OCI-LY3 (cell line): ENCODE results near the gene CALHM2.

ENCODE experiments used
- EZH2phosphoT487 ChIP-seq: fragments of 200-600 bp; shearing (Covaris generic); IDR thresholded peaks from 2 replicates; pipeline ENCODE4 v1.6.1; 2018; ENCODE audit warnings: antibody characterized with exemption, mixed run types, low read depth
- TF ChIP-seq, protein P1 (sequence below): fragments of 200-600, 300-600 bp; sonication (generic); IDR thresholded peaks from 2 replicates; pipeline ENCODE4 v1.5.1; 2014; ENCODE audit warnings: antibody characterized with exemption, low read length, low read depth

DNA sequence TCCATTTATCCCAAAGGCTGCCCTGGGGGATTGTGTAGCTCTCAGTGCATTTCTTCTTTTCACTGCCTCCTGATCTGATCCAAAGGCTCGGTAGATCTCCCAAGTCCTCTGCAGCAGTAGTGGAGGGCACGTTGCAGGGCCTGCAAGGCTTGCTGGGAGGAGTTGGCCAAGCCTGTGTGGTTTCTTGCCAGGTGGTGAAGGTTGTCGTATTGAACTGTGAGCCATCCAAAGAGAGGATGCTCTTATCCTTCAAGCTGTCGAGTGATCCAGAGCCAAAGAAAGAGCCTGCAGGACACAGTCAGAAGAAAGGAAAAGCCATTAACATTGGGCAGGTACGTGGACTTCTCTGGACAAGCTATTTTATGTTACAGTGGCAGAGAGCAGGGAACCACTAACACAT, 34.6 kb downstream of the CALHM2 start:
- TF ChIP-seq, protein P1, sequence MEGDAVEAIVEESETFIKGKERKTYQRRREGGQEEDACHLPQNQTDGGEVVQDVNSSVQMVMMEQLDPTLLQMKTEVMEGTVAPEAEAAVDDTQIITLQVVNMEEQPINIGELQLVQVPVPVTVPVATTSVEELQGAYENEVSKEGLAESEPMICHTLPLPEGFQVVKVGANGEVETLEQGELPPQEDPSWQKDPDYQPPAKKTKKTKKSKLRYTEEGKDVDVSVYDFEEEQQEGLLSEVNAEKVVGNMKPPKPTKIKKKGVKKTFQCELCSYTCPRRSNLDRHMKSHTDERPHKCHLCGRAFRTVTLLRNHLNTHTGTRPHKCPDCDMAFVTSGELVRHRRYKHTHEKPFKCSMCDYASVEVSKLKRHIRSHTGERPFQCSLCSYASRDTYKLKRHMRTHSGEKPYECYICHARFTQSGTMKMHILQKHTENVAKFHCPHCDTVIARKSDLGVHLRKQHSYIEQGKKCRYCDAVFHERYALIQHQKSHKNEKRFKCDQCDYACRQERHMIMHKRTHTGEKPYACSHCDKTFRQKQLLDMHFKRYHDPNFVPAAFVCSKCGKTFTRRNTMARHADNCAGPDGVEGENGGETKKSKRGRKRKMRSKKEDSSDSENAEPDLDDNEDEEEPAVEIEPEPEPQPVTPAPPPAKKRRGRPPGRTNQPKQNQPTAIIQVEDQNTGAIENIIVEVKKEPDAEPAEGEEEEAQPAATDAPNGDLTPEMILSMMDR = no peak
- no peak for TF ChIP-seq EZH2phosphoT487
